WERI-Rb-1 (cell line): ENCODE measurements around the gene ASF1B.

Source experiments
- DNase-seq: peaks from one replicate; pipeline ENCODE4 v3.0.0-alpha.2; 2020
- H3K27ac ChIP-seq: fragments of 250-450 bp; sonication (Bioruptor Pico); 2 replicates; pipeline ENCODE4 v1.5.1; 2020; ENCODE audit warnings: mild to moderate bottlenecking, moderate library complexity
- H3K27me3 ChIP-seq: fragments of 250-450 bp; sonication (Bioruptor Pico); 2 replicates; pipeline ENCODE4 v1.5.1; 2021; ENCODE audit warnings: mild to moderate bottlenecking, low read depth, moderate library complexity; ENCODE audit not compliant: insufficient read depth, severe bottlenecking
- H3K36me3 ChIP-seq: fragments of 250-450 bp; sonication (Bioruptor Pico); 2 replicates; pipeline ENCODE4 v1.5.1; 2020; ENCODE audit warnings: mild to moderate bottlenecking, moderate library complexity
- H3K4me3 ChIP-seq: 2 replicates; pipeline ENCODE4 v1.5.1; 2011; ENCODE audit warnings: low read depth, mild to moderate bottlenecking, control low read depth, low read length
- H3K9me3 ChIP-seq: fragments of 250-450 bp; sonication (Bioruptor Pico); 2 replicates; pipeline ENCODE4 v1.5.1; 2021; ENCODE audit warnings: mild to moderate bottlenecking, moderate library complexity; ENCODE audit not compliant: severe bottlenecking
- TF ChIP-seq, protein P1 (sequence below): IDR thresholded peaks from 2 replicates; pipeline ENCODE4 v1.5.1; 2011; ENCODE audit warnings: low read depth, mild to moderate bottlenecking, control low read depth, inconsistent platforms, low read length

ASF1B gene

DNA sequence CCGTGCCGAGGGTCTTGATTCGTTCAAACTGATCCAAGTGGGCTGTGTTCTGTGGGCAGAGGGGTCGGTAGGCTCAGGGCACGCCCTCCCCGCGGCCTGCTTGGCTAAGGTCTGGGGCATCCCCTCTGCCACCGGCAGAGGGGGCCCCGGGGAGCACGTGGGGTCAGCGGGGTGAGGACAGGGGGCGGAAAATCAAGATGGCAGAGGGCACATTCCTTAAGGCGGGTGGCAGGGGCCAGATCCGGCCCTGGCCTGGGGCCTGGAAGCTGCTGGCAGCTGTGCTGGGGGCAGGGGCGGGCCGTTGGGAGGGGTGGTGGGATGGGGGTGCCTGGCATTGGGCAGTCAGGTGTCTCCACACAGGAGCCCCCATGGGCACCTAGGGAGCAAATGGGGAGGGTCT is 29.5 kb downstream of the ASF1B start:
- no peaks in the 10 kb centered on the region for H3K9me3 ChIP-seq
- no peak overlapping the region for H3K27ac ChIP-seq
- DNase-seq, result no peak
- H3K4me3 ChIP-seq, result no peak overlapping the region
- TF ChIP-seq, protein P1, sequence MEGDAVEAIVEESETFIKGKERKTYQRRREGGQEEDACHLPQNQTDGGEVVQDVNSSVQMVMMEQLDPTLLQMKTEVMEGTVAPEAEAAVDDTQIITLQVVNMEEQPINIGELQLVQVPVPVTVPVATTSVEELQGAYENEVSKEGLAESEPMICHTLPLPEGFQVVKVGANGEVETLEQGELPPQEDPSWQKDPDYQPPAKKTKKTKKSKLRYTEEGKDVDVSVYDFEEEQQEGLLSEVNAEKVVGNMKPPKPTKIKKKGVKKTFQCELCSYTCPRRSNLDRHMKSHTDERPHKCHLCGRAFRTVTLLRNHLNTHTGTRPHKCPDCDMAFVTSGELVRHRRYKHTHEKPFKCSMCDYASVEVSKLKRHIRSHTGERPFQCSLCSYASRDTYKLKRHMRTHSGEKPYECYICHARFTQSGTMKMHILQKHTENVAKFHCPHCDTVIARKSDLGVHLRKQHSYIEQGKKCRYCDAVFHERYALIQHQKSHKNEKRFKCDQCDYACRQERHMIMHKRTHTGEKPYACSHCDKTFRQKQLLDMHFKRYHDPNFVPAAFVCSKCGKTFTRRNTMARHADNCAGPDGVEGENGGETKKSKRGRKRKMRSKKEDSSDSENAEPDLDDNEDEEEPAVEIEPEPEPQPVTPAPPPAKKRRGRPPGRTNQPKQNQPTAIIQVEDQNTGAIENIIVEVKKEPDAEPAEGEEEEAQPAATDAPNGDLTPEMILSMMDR, result no peak
- peaks cover 36% of the 10 kb centered on the region for H3K36me3 ChIP-seq
- H3K27me3 ChIP-seq, result no peaks in the 10 kb centered on the region

DNA sequence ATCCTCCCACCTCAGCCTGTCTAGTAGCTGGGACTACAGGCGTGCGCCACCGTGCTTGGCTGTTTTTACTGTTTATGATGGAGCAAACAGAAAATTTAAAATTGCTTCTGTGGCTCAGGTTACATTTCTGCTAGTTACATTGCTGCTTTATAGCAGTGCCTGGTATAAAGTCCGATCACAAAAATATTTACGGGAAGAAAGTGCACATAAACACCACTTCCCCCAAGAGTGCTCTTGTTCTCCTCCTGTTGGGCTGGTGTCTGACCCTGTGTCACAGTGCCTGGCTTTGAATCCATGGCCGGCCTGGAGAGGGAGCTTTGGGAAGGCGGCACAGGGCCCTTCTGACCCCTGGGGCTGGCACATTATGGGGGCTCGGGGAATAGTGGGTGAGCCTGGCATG is 30.7 kb downstream of the ASF1B start:
- H3K9me3 ChIP-seq, result no peaks in the 10 kb centered on the region
- no peak overlapping the region for H3K4me3 ChIP-seq
- H3K27me3 ChIP-seq, result no peaks in the 10 kb centered on the region
- H3K27ac ChIP-seq, result no peak overlapping the region
- DNase-seq, result no peak
- peaks cover 47% of the 10 kb centered on the region for H3K36me3 ChIP-seq
- TF ChIP-seq, protein P1, result no peak

DNA sequence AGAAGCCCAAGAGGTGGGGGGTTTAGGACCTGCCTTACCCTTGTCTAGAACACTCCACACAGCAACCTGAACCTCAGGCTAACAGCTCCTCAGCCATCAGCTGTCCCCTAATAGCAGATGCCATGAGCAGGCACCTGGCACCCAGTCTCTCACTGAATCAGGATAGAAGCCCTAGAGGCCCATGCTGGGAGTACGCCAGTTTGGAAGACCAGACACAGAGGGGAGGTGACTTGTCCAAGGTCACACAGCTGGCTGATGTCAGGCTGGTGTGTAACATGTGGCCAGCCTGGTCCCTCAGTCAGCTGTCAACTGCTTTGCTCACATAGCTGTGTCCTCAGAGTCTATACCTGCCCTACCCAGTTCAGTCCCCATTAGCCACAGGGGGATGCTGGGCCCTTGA is 33.1 kb downstream of the ASF1B start:
- TF ChIP-seq, protein P1, result no peak
- DNase-seq, result no peak
- Histone ChIP-seq H3K4me3 (no peak overlapping the region), H3K36me3 (peaks cover 57% of the 10 kb centered on the region), H3K27ac (no peak overlapping the region), H3K27me3 (no peaks in the 10 kb centered on the region), H3K9me3 (no peaks in the 10 kb centered on the region)

DNA sequence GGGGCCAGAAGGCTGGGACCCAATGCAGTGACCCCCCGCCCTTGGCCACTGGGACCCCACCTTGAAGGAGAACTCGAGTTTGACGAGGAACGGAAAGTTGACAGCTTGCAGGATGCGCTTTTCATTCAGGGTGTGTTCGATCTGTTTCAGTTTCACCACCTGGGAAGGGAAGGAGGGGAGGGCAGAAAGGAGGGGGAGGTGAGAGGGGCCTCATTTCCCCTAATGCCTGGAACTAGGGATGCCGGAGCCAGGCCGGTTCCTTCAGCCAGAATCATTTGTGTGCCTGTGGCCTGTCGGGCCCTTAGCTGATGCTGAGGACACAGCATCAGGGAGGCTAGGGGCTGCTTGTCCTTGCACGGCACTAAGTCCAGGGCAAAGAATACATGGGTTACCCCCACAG is 33.6 kb downstream of the ASF1B start:
- Histone ChIP-seq H3K27ac (no peak overlapping the region), H3K4me3 (no peak overlapping the region), H3K27me3 (no peaks in the 10 kb centered on the region), H3K36me3 (peaks cover 61% of the 10 kb centered on the region), H3K9me3 (no peaks in the 10 kb centered on the region)
- no peak for DNase-seq
- TF ChIP-seq, protein P1, result no peak

DNA sequence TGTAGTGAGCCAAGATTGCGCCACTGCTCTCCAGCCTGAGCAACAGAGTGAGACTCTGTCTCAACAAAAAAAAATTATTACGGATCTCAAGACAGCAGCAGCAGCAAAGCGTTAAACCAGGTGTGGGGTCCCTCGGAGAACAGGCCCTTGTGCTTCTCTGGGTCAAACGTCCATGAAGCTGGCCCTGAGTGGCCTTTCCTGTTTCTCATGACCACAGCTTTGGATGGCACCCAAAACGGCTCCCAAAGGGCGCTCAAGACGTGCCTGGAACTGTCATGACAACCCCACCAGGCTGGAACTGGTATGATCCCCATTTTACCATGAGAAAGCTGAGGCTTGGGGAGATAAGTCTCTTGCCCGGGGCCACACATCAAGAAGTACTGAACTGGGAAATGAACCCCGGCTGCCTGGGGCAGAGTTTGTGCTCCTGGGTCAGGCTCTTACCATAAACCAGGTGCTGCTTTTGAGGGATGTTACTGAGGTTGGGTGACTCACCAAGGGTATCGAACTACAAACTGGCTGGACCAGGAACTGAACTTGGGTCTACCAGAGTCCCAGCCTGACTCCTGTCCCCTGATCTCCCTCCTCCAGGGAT is 34.2 kb downstream of the ASF1B start:
- no peaks in the 10 kb centered on the region for H3K27me3 ChIP-seq
- H3K4me3 ChIP-seq, result no peak overlapping the region
- H3K36me3 ChIP-seq, result peaks cover 67% of the 10 kb centered on the region
- TF ChIP-seq, protein P1, result no peak
- no peak overlapping the region for H3K27ac ChIP-seq
- no peak for DNase-seq
- no peaks in the 10 kb centered on the region for H3K9me3 ChIP-seq

DNA sequence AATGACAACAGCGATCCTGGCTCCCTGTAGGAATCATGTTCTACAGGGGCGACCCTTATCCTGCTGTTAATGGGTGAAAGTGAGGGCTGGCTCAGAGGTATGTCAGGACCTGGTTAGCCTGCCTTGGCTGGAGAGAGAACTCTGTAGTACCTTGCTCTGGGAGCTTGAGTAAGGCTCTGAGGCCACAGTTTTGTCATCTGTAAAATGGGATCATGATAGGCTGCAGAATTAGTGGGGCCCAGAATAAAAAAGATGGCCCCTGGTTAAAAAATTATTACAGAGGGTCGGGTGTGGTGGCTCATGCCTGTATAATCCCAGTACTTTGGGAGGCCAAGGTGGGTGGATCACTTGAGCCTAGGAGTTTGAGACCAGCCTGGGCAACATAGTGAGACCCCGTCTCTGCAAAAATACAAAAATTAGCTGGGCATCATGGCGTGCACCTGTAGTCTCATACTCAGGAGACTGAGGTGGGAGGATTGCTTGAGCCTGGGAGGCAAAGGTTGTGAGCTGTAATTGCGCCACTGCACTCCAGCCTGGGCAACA is 35.3 kb downstream of the ASF1B start:
- no peak overlapping the region for H3K4me3 ChIP-seq
- DNase-seq, result no peak
- no peaks in the 10 kb centered on the region for H3K9me3 ChIP-seq
- H3K36me3 ChIP-seq, result peaks cover 72% of the 10 kb centered on the region
- H3K27me3 ChIP-seq, result no peaks in the 10 kb centered on the region
- TF ChIP-seq, protein P1, result no peak
- H3K27ac ChIP-seq, result no peak overlapping the region
